GM10248 (cell line): ENCODE results near the gene GLA.

Experiments used
- CTCF ChIA-PET: fragments of 300-600 bp; sonication (Branson Sonifier 250); formaldehyde crosslinking; extraction: SDS; loops from one replicate; lab custom pipeline; 2021; ENCODE audit warnings: antibody characterized with exemption; lab: Yijun Ruan, JAX
- POLR2A ChIA-PET: fragments of 350-650 bp; sonication (Branson Sonifier 250); formaldehyde crosslinking; extraction: SDS; loops from one replicate; lab custom pipeline; 2020; ENCODE audit warnings: antibody characterized with exemption; lab: Yijun Ruan, JAX
- DNase-seq: peaks from one replicate; pipeline ENCODE4 v3.0.0; 2012; ENCODE audit errors: extremely low spot score
- CTCF ChIP-seq: IDR thresholded peaks from 2 replicates; pipeline ENCODE4 v1.5.1; 2012; ENCODE audit warnings: mild to moderate bottlenecking, low read depth; ENCODE audit errors: extremely low read depth, missing control alignments, control extremely low read depth

GLA gene

DNA sequence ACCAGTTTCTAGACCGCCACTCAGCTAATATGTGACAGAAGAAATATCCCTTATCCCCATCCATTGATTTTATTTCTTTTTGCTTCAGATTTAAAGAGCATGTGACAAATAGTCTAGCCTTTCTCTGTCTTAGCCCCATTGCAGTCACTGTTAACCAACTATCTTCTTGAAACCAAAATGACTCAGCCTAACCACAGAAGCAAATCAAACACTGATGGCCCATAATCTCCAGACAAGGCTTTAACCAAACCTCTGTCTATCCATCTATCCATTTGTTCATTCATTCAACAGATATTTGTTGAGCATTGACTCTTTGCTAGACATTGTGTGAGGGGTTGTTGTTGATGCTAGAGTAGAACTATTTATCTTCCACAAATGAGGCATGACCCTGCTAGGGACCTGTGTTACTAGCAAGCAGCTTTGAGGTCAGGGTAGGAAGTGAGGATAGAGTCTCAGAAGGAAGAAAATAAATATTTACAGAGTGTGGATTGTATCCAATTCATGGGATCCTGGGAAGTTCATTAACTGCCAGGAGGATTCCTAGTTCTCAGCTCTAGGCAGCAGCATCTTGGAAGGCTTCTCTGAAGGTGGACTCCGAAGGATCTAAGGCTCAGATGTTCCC is 22.8 kb upstream of the GLA start:
- CTCF ChIA-PET = no interaction called here
- TF ChIP-seq CTCF = no peak
- DNase-seq = no peak
- POLR2A ChIA-PET = no interaction called here

GRCh38 chrX:101429934-101430333 is 22.2 kb upstream of the GLA start:
- no peak for TF ChIP-seq CTCF
- CTCF ChIA-PET = no interaction called here
- no peak for DNase-seq
- POLR2A ChIA-PET = no interaction called here

DNA sequence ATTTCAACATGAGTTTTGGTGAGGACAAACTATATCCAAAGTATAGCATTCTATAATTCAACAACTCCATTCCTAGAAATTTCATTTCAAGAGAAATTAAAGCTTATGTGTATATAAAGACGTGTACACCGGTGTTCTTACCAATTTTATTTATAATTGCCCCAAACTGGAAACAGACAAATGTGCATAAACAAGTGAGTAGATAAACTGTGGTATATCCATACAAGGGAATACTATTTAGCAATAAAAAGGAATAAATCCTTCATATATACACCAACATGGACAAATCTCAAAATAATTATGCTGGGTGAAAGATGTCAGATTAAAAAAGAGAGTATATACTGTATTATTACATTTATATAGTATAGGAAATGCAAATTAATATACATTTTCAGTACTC is 20.2 kb upstream of the GLA start:
- no peak for TF ChIP-seq CTCF
- CTCF ChIA-PET = interaction anchor here (0.7 to 1.5 kb wide), 2 partner anchors 12 to 15 kb away, joined by 3 to 10 read pairs; no protein-coding TSS in a partner anchor
- POLR2A ChIA-PET = no interaction called here
- DNase-seq = no peak

- ChIA-PET POLR2A (no interaction called here), CTCF (no interaction called here)
These were observed 11.8 kb upstream of the GLA start for GRCh38 chrX:101419489-101419888.

GRCh38 chrX:101417981-101418841 is 10.5 kb upstream of the GLA start:
- peak; percentile 37 for DNase-seq
- TF ChIP-seq CTCF = no peak
- ChIA-PET CTCF (interaction anchor here (1.5 to 1.7 kb wide), 2 partner anchors 9 to 384 kb away, joined by 4 read pairs; no protein-coding TSS in a partner anchor), POLR2A (interaction anchor here (0.7 to 1.0 kb wide), 4 partner anchors 28 to 509 kb away, joined by 3 to 10 read pairs (median 4); partner anchors contain the start of gene RPL36A)

More at GRCh38 chrX:101419489-101419888, 11.8 kb upstream of the GLA start:
- no peak for DNase-seq
- TF ChIP-seq CTCF = no peak

GRCh38 chrX:101417190-101417589 is 9.5 kb upstream of the GLA start:
- ChIA-PET CTCF (interaction anchor here (1.5 to 5.0 kb wide), 4 partner anchors 8 to 385 kb away, joined by 4 to 24 read pairs (median 4); no protein-coding TSS in a partner anchor), POLR2A (no interaction called here)
- TF ChIP-seq CTCF = no peak
- no peak for DNase-seq
